Activated T-cell treated with anti-CD3 and anti-CD28 coated beads, Interleukin-2, amount 50 U/mL, for 4 hours (primary cell): ENCODE measurements around the gene ARRDC2. TPM values are rescaled to one million over a fixed set of nuclear protein-coding genes. Genes with fewer than 3 reads are reported as not detected.
A peak's percentile ranks its signal among the peaks of the same experiment; 100 is the strongest.
"Not testable (repeated sequence)": the region's sequence is repeated elsewhere in the genome, so short reads cannot be mapped to it uniquely, and the experiment has no call there.

ENCODE experiments used
- ATAC-seq, 2 donors: fragments of 200-7000 bp; cut with Tn5 transposase; one replicate each; pipeline ENCODE4 v1.10.0; 2021
- DNase-seq: peaks from one replicate; pipeline ENCODE4 v3.0.0-alpha.2; 2020
- H3K27me3 Mint-ChIP-seq: one replicate; pipeline ENCODE4 v1.8.0; 2021; ENCODE audit warnings: low read depth, mixed read lengths
- H3K36me3 Mint-ChIP-seq: one replicate; pipeline ENCODE4 v1.8.0; 2022; ENCODE audit warnings: mixed read lengths; ENCODE audit not compliant: insufficient read depth
- H3K4me1 Mint-ChIP-seq: one replicate; pipeline ENCODE4 v1.8.0; 2021; ENCODE audit warnings: low read depth, mixed read lengths
- H3K4me3 Mint-ChIP-seq: one replicate; pipeline ENCODE4 v1.8.0; 2021; ENCODE audit warnings: mild to moderate bottlenecking, moderate library complexity, mixed read lengths
- H3K9me3 Mint-ChIP-seq: one replicate; pipeline ENCODE4 v1.8.0; 2021; ENCODE audit warnings: mixed read lengths
- total RNA-seq, 3 donors: library from RNA; stranded (reverse); gene quantifications; one replicate each; pipeline ENCODE4 v1.2.1, GENCODE V29; 2021

The ARRDC2 gene
- total RNA-seq, 3 donors from 2014 or later, result 19.4 to 24.4 (median 22.4) TPM

- H3K9me3 Mint-ChIP-seq, result no peaks in the 10 kb centered on the region
- ATAC-seq (peak; percentile 84 to 85), DNase-seq (peak; percentile 88)
- no peaks in the 10 kb centered on the region for H3K27me3 Mint-ChIP-seq
- no peaks in the 10 kb centered on the region for H3K36me3 Mint-ChIP-seq
- peak overlapping the region; percentile 89 for H3K4me3 Mint-ChIP-seq
- H3K4me1 Mint-ChIP-seq, result peaks cover 17% of the 10 kb centered on the region
Observed at GRCh38 chr19:18000915-18001776, 6.8 kb upstream of the ARRDC2 start.

DNA sequence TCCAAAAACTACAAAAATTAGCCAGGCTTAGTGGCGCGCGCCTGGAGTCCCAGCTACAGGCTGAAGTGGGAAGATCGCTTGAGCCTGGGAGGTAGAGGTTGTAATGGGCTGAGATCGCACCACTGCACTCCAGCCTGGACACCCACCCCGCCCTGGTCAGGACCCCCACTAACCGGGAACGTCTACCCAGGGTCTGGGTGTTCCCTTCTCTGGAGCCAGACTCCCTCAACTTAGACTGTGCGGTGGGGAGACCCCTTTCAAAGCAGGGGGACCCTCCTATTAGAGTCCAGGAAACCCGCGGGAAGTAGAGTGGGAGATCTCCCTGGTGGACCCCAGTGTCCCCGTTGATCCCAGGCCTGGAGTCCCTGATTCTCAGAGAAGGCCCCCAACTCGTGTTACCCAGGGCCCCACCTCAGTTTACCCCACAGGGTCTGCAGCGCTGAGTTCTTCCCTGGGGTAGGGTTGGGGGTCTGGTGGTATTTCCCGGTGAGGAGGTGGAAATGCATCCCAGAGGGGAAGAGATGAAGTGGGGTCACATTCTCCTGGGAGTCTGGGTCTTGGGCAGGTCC lies 6.1 kb upstream of the ARRDC2 start:
- ATAC-seq (no peak), DNase-seq (no peak)
- H3K9me3 Mint-ChIP-seq, result no peaks in the 10 kb centered on the region
- peak overlapping the region; percentile 89 for H3K4me3 Mint-ChIP-seq
- H3K36me3 Mint-ChIP-seq, result peaks cover 2% of the 10 kb centered on the region
- peaks cover 22% of the 10 kb centered on the region for H3K4me1 Mint-ChIP-seq
- no peaks in the 10 kb centered on the region for H3K27me3 Mint-ChIP-seq

- peaks cover 3% of the 10 kb centered on the region for H3K36me3 Mint-ChIP-seq
- no peaks in the 10 kb centered on the region for H3K27me3 Mint-ChIP-seq
- peak overlapping the region; percentile 89 for H3K4me3 Mint-ChIP-seq
- H3K9me3 Mint-ChIP-seq, result no peaks in the 10 kb centered on the region
- no peak for DNase-seq
- ATAC-seq, result no peak
- H3K4me1 Mint-ChIP-seq, result peaks cover 27% of the 10 kb centered on the region
Observed at GRCh38 chr19:18002347-18002850, 5.6 kb upstream of the ARRDC2 start.

DNA sequence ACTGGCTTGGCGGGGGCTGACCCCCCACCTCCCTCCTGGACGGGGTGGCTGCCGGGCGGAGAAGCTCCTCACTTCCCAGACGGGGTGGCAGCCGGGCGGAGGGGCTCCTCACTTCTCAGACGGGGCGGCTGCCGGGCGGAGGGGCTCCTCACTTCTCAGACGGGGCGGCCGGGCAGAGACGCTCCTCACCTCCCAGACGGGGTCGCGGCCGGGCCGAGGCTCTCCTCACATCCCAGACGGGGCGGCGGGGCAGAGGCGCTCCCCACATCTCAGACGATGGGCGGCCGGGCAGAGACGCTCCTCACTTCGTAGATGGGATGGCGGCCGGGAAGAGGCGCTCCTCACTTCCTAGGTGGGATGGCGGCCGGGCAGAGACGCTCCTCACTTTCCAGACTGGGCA lies 2.2 kb upstream of the ARRDC2 start:
- H3K4me3 Mint-ChIP-seq, H3K9me3 Mint-ChIP-seq, H3K36me3 Mint-ChIP-seq, H3K27me3 Mint-ChIP-seq, ATAC-seq, DNase-seq: not testable (repeated sequence)
- H3K4me1 Mint-ChIP-seq, result peaks cover 39% of the 10 kb centered on the region

DNA sequence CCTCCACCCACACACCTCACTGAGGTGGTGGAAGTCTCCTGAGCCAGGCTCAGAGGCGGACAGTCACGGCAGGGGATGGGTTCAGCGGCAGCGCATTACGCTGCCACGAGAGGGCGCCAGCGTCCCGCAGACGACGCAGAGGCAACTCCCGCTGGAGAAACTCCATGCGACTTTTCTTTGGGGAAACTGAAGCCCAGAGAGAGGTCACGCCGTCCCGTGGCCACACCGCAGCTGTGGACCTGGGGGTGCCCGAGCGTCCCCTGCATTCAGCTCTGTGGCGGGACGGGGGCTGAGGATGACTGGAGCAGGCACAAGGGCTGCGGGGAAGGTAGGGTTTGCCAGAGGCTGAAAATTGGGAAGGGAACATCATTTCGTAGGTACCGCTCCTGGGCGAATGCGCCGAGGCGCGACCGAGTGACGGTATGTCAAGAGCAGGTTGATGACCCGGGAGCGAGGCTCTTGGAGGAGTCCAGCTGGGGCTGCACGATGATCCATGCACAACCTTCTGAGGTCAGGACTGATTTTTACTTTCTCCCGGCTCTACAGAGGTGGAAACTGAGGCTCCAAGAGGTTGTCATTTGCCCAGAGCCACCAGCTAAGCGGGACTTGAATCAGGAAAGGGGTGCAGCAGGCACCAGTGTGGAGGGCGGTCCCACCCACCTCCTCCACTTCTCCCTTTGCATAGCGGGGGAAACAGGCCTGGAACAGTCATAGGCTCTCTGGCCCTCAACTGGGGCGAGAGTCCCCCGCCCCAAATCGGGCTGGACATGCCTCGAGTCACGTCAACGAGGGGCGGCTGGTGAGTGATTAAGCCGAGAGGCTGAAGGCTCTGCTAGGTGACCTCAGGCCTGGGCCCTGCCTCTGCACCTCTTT lies 690 bp upstream of the ARRDC2 start:
- Mint-ChIP-seq H3K36me3 (peaks cover 8% of the 10 kb centered on the region), H3K4me3 (peak overlapping the region; percentile 87), H3K4me1 (peaks cover 41% of the 10 kb centered on the region), H3K9me3 (no peaks in the 10 kb centered on the region), H3K27me3 (no peaks in the 10 kb centered on the region)
- peak; percentile 59 to 65 for ATAC-seq
- DNase-seq, result peak; percentile 81

- H3K9me3 Mint-ChIP-seq, result no peaks in the 10 kb centered on the region
Observed at GRCh38 chr19:18008814-18009213, 844 bp downstream of the ARRDC2 start.

GRCh38 chr19:18009412-18010066 lies 1.6 kb downstream of the ARRDC2 start:
- no peak for DNase-seq
- Mint-ChIP-seq H3K27me3 (no peaks in the 10 kb centered on the region), H3K4me1 (peaks cover 54% of the 10 kb centered on the region), H3K4me3 (peak overlapping the region; percentile 83), H3K36me3 (peaks cover 26% of the 10 kb centered on the region), H3K9me3 (no peaks in the 10 kb centered on the region)
- peak in 1 of 2 donors; percentile 10 for ATAC-seq

More at GRCh38 chr19:18008814-18009213, 844 bp downstream of the ARRDC2 start:
- Mint-ChIP-seq H3K27me3 (no peaks in the 10 kb centered on the region), H3K36me3 (peaks cover 19% of the 10 kb centered on the region), H3K4me3 (peak overlapping the region; percentile 83), H3K4me1 (peaks cover 47% of the 10 kb centered on the region)
- ATAC-seq (no peak), DNase-seq (no peak)

- Mint-ChIP-seq H3K27me3 (no peaks in the 10 kb centered on the region), H3K9me3 (no peaks in the 10 kb centered on the region), H3K4me1 (peaks cover 58% of the 10 kb centered on the region), H3K4me3 (peak overlapping the region; percentile 51), H3K36me3 (peaks cover 26% of the 10 kb centered on the region)
- no peak for DNase-seq
- no peak for ATAC-seq
Observed at GRCh38 chr19:18010149-18010548, 2.2 kb downstream of the ARRDC2 start.

DNA sequence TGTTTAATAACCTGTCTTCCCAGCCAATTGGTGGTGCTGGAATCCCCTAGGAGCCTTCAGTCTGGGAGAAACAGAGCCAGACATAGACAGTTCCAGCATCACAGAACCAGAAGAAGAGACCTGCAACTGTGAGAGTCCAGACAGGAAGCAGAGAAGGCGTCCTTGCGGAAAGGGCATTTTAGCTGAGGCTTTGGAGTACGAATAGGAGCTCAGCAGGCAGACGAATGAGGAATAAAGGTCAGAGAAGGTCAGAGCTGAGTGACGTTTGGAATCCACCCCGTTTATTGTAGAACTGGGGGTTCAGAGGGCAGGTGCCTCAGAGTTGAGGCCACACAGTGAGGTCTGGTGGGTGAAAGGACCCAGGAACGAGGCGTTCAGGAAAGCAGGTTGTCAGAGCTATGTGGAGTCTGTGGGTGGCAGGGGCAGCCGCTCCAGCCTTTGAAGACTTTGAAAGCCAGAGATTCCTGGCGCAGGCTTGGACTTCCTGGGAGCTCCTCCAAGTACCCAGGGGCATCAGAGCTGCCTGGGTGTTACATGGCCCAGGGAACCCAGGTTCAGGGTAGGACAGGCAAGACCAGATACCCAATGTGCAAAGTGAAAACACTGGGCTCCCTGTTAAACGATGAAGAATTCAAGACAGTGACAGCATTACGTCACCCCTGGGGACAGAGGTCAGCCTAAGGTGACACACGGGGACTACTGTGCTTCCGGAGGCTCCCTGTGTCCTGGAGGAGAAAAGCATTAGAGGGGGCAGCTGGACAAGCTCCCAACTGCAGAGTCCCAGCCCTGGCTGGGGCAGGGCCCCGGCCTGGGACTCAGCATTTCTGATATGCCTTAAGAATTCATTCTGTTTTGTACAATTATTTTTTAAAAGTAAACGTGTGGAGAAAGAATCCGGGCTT lies 5.5 kb downstream of the ARRDC2 start:
- H3K36me3 Mint-ChIP-seq, result peaks cover 29% of the 10 kb centered on the region
- DNase-seq (no peak), ATAC-seq (no peak)

DNA sequence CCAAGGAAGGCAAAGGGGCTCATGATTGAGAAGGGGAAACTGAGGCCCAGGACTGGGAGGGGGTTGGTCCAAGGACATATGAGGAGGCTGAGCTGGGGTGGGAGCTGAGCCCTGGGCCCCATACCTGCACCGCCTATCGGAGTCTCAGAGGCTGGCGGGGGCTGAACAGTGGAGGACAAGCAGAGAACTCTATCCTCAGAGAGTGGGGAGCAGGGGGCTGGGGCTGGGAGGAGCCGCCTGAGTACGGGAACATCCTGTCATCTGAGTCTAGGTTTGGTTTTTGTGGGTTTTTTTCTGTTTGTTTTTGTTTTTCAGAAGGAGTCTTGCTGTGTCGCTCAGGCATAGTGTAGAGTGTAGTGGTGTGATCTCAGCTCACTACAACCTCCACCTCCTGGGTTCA lies 6.2 kb downstream of the ARRDC2 start:
- Mint-ChIP-seq H3K9me3 (no peaks in the 10 kb centered on the region), H3K27me3 (no peaks in the 10 kb centered on the region), H3K4me3 (peak overlapping the region; percentile 59), H3K4me1 (peaks cover 64% of the 10 kb centered on the region), H3K36me3 (peaks cover 29% of the 10 kb centered on the region)
- DNase-seq (no peak), ATAC-seq (peak; percentile 47 to 66)

More for the DNA sequence above, 5.5 kb downstream of the ARRDC2 start:
- H3K9me3 Mint-ChIP-seq, result no peaks in the 10 kb centered on the region
- H3K4me3 Mint-ChIP-seq, result peak overlapping the region; percentile 59
- peaks cover 68% of the 10 kb centered on the region for H3K4me1 Mint-ChIP-seq
- H3K27me3 Mint-ChIP-seq, result no peaks in the 10 kb centered on the region

- peaks cover 64% of the 10 kb centered on the region for H3K4me1 Mint-ChIP-seq
- DNase-seq, result no peak
- H3K9me3 Mint-ChIP-seq, result no peaks in the 10 kb centered on the region
- ATAC-seq, result no peak
- no peaks in the 10 kb centered on the region for H3K27me3 Mint-ChIP-seq
- H3K4me3 Mint-ChIP-seq, result no peak overlapping the region
- peaks cover 24% of the 10 kb centered on the region for H3K36me3 Mint-ChIP-seq
Observed at GRCh38 chr19:18016209-18016910, 8.4 kb downstream of the ARRDC2 start.

DNA sequence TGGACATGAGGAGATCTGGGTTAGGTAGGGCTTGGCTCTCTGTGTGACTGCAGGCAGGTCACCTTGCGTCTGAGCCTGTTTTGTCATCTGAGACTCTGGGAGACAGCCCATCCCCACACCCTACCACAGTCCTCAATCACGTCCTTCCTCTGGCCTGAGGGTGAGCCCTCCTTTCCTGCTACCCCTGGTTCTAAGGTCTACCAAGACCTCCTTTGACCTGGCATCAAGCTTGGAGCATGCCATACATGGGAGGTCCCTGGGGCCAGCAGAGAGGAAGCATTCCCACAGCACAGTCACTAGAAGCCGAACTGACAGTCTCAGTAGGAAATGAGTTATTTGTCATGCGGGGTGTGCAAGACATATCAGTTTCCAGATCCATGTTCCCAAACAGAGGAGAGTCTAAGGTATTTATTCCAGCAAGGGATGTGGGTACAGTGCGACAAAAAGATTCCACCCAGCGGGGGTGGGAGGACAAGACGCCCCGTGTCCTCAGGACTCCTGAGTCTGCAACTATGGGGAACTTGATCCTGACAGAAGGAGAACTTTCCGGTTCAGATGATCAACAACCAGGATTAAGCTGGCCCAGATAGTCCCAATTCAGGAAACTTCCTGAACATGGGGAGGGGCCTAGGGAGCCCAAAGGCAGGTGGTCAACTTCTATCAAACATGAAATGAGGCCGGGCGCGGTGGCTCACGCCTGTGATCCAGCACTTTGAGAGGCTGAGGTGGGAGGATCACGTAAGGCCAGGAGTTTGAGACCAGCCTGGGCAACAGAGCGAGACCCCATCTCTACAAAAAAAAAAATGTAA lies 9.5 kb downstream of the ARRDC2 start:
- H3K4me3 Mint-ChIP-seq, result no peak overlapping the region
- DNase-seq, result no peak
- H3K9me3 Mint-ChIP-seq, result no peaks in the 10 kb centered on the region
- ATAC-seq, result no peak
- H3K4me1 Mint-ChIP-seq, result peaks cover 73% of the 10 kb centered on the region
- H3K27me3 Mint-ChIP-seq, result no peaks in the 10 kb centered on the region
- H3K36me3 Mint-ChIP-seq, result peaks cover 24% of the 10 kb centered on the region
